HEK293 (cell line): ENCODE data around the gene TNS3.

Experiments
- CTCF ChIA-PET: fragments of 350-600 bp; formaldehyde crosslinking; extraction: SDS; loops from one replicate; lab custom pipeline; 2021; ENCODE audit warnings: antibody characterized with exemption; lab: Yijun Ruan, JAX
- POLR2A ChIA-PET: fragments of 300-600 bp; formaldehyde crosslinking; extraction: SDS; loops from one replicate; lab custom pipeline; 2020; ENCODE audit warnings: antibody characterized with exemption, inconsistent platforms; lab: Yijun Ruan, JAX
- H3K27ac ChIP-seq: fragments of 200-500 bp; sonication (Bioruptor generic); 2 replicates; pipeline ENCODE4 v1.5.1; 2014; ENCODE audit warnings: low read depth, low read length, control low read depth, inconsistent platforms; ENCODE audit errors: extremely low read depth
- H3K36me3 ChIP-seq, 2 experiments: fragments of 200-500 bp in 1 of 2; sonication (Bioruptor generic) in 1 of 2; 1 replicate in 1 of 2; 2 replicates in 1 of 2; pipeline ENCODE4 v1.5.1; 2014 to 2017; ENCODE audit warnings: inconsistent platforms in 2 of 2, low read length in 2 of 2; ENCODE audit not compliant: control insufficient read depth in 2 of 2, insufficient read depth in 1 of 2
- H3K4me1 ChIP-seq: fragments of 200-500 bp; sonication (Bioruptor generic); 2 replicates; pipeline ENCODE4 v1.5.1; 2014; ENCODE audit warnings: mild to moderate bottlenecking, low read length, inconsistent platforms; ENCODE audit not compliant: control insufficient read depth, insufficient read depth
- H3K4me3 ChIP-seq: 2 replicates; pipeline ENCODE4 v1.5.1; 2011; ENCODE audit warnings: low read depth, mild to moderate bottlenecking, control low read depth, low read length, moderate library complexity
- H3K9me3 ChIP-seq: fragments of 200-500 bp; sonication (Bioruptor generic); 2 replicates; pipeline ENCODE4 v1.5.1; 2014; ENCODE audit warnings: low read depth, low read length, inconsistent platforms; ENCODE audit not compliant: control insufficient read depth, insufficient read depth
- GLI2 ChIP-seq: fragments of 450-650 bp; formaldehyde crosslinking; IDR thresholded peaks from 2 replicates; pipeline ENCODE4; 2017; ENCODE audit warnings: missing biosample characterization, missing genetic modification characterization, low read depth, borderline replicate concordance
- HOXC10 ChIP-seq: sonication (generic); formaldehyde crosslinking; IDR thresholded peaks from 2 replicates; pipeline ENCODE4 v1.8.1; 2023; ENCODE audit warnings: mild to moderate bottlenecking, missing genetic modification reagents
- IKZF3 ChIP-seq: fragments of 450-650 bp; IDR thresholded peaks from 2 replicates; pipeline ENCODE4 v1.5.0; 2018; ENCODE audit warnings: missing biosample characterization, mild to moderate bottlenecking, missing genetic modification characterization, moderate library complexity
- KLF9 ChIP-seq: fragments of 450-650 bp; formaldehyde crosslinking; IDR thresholded peaks from 2 replicates; pipeline ENCODE4 v1.5.1; 2016; ENCODE audit warnings: missing biosample characterization, missing genetic modification characterization, low read depth
- MZF1 ChIP-seq: fragments of 450-650 bp; formaldehyde crosslinking; IDR thresholded peaks from 2 replicates; pipeline ENCODE4 v1.5.1; 2017; ENCODE audit warnings: missing biosample characterization, missing genetic modification characterization, borderline replicate concordance
- PBX3 ChIP-seq: sonication (generic); formaldehyde crosslinking; IDR thresholded peaks from 2 replicates; pipeline ENCODE4 v1.8.1; 2022; ENCODE audit warnings: mild to moderate bottlenecking, moderate library complexity, missing genetic modification reagents
- ZBTB44 ChIP-seq: fragments of 450-650 bp; IDR thresholded peaks from 2 replicates; pipeline ENCODE4 v1.5.1; 2018; ENCODE audit warnings: missing biosample characterization, mild to moderate bottlenecking, missing genetic modification characterization
- ZFHX2 ChIP-seq: fragments of 450-650 bp; formaldehyde crosslinking; conservative IDR thresholded peaks from 2 replicates; pipeline ENCODE4 v1.5.1; 2016; ENCODE audit warnings: missing biosample characterization, missing genetic modification characterization
- ZFP41 ChIP-seq: fragments of 450-650 bp; formaldehyde crosslinking; IDR thresholded peaks from 2 replicates; pipeline ENCODE4 v1.5.1; 2016; ENCODE audit warnings: missing biosample characterization, missing genetic modification characterization, borderline replicate concordance
- ZNF132 ChIP-seq: fragments of 450-650 bp; formaldehyde crosslinking; IDR thresholded peaks from 2 replicates; pipeline ENCODE4 v1.5.1; 2017; ENCODE audit warnings: missing biosample characterization, missing genetic modification characterization, borderline replicate concordance
- ZNF140 ChIP-seq: fragments of 450-650 bp; formaldehyde crosslinking; IDR thresholded peaks from 2 replicates; pipeline ENCODE4 v1.5.1; 2016; ENCODE audit warnings: missing biosample characterization, missing genetic modification characterization
- ZNF169 ChIP-seq: fragments of 450-650 bp; formaldehyde crosslinking; IDR thresholded peaks from 2 replicates; pipeline ENCODE4 v1.5.1; 2016; ENCODE audit warnings: missing biosample characterization, missing genetic modification characterization
- ZNF2 ChIP-seq: fragments of 450-650 bp; formaldehyde crosslinking; IDR thresholded peaks from 2 replicates; pipeline ENCODE4 v1.5.1; 2016; ENCODE audit warnings: missing biosample characterization, missing genetic modification characterization
- ZNF23 ChIP-seq: fragments of 450-650 bp; formaldehyde crosslinking; IDR thresholded peaks from 2 replicates; pipeline ENCODE4 v1.5.1; 2016; ENCODE audit warnings: missing biosample characterization, missing genetic modification characterization, borderline replicate concordance
- ZNF239 ChIP-seq: fragments of 450-650 bp; formaldehyde crosslinking; IDR thresholded peaks from 2 replicates; pipeline ENCODE4 v1.5.1; 2016; ENCODE audit warnings: missing biosample characterization, missing genetic modification characterization
- ZNF266 ChIP-seq: fragments of 450-650 bp; formaldehyde crosslinking; IDR thresholded peaks from 2 replicates; pipeline ENCODE4 v1.5.1; 2016; ENCODE audit warnings: missing biosample characterization, missing genetic modification characterization, low read depth
- ZNF354C ChIP-seq: fragments of 450-650 bp; formaldehyde crosslinking; IDR thresholded peaks from 2 replicates; pipeline ENCODE4 v1.5.1; 2016; ENCODE audit warnings: missing biosample characterization, missing genetic modification characterization, low read depth, borderline replicate concordance
- ZNF366 ChIP-seq: fragments of 450-650 bp; formaldehyde crosslinking; conservative IDR thresholded peaks from 2 replicates; pipeline ENCODE4 v1.5.1; 2016; ENCODE audit warnings: missing biosample characterization, missing genetic modification characterization
- ZNF416 ChIP-seq: fragments of 450-650 bp; formaldehyde crosslinking; IDR thresholded peaks from 2 replicates; pipeline ENCODE4 v1.5.1; 2016; ENCODE audit warnings: missing biosample characterization, missing genetic modification characterization
- ZNF449 ChIP-seq: fragments of 450-650 bp; formaldehyde crosslinking; IDR thresholded peaks from 2 replicates; pipeline ENCODE4 v1.5.1; 2017; ENCODE audit warnings: missing biosample characterization, mild to moderate bottlenecking, missing genetic modification characterization, moderate library complexity
- ZNF473 ChIP-seq: fragments of 450-650 bp; formaldehyde crosslinking; IDR thresholded peaks from 2 replicates; pipeline ENCODE4 v1.5.1; 2017; ENCODE audit warnings: missing biosample characterization, missing genetic modification characterization
- ZNF548 ChIP-seq: fragments of 450-650 bp; formaldehyde crosslinking; IDR thresholded peaks from 2 replicates; pipeline ENCODE4 v1.5.1; 2016; ENCODE audit warnings: missing biosample characterization, missing genetic modification characterization
- ZNF580 ChIP-seq: fragments of 450-650 bp; formaldehyde crosslinking; IDR thresholded peaks from 2 replicates; pipeline ENCODE4 v1.5.1; 2016; ENCODE audit warnings: missing biosample characterization, missing genetic modification characterization
- ZNF596 ChIP-seq: fragments of 450-650 bp; IDR thresholded peaks from 2 replicates; pipeline ENCODE4 v1.5.0; 2018; ENCODE audit warnings: missing biosample characterization, mild to moderate bottlenecking, missing genetic modification characterization, moderate library complexity
- ZNF629 ChIP-seq: fragments of 450-650 bp; formaldehyde crosslinking; IDR thresholded peaks from 2 replicates; pipeline ENCODE4 v1.5.1; 2017; ENCODE audit warnings: missing biosample characterization, missing genetic modification characterization
- ZNF658 ChIP-seq: fragments of 450-650 bp; formaldehyde crosslinking; IDR thresholded peaks from 2 replicates; pipeline ENCODE4; 2016; ENCODE audit warnings: missing biosample characterization, missing genetic modification characterization
- ZNF664 ChIP-seq: fragments of 450-650 bp; formaldehyde crosslinking; IDR thresholded peaks from 2 replicates; pipeline ENCODE4 v1.5.1; 2016; ENCODE audit warnings: missing biosample characterization, missing genetic modification characterization
- ZNF670 ChIP-seq: fragments of 450-650 bp; formaldehyde crosslinking; IDR thresholded peaks from 2 replicates; pipeline ENCODE4 v1.5.1; 2016; ENCODE audit warnings: missing biosample characterization, missing genetic modification characterization, low read depth
- ZNF785 ChIP-seq: fragments of 450-650 bp; formaldehyde crosslinking; IDR thresholded peaks from 2 replicates; pipeline ENCODE4 v1.5.1; 2016; ENCODE audit warnings: missing biosample characterization, missing genetic modification characterization
- ZNF843 ChIP-seq: fragments of 450-650 bp; formaldehyde crosslinking; IDR thresholded peaks from 2 replicates; pipeline ENCODE4 v1.5.1; 2016; ENCODE audit warnings: missing biosample characterization, missing genetic modification characterization
- ZSCAN16 ChIP-seq: fragments of 450-650 bp; formaldehyde crosslinking; IDR thresholded peaks from 2 replicates; pipeline ENCODE4 v1.5.1; 2016; ENCODE audit warnings: missing biosample characterization, missing genetic modification characterization

TNS3 gene

GRCh38 chr7:47540053-47540386 is 41.9 kb downstream of the TNS3 start (continued):
- no peak for TF ChIP-seq ZNF785 (tag by site-specific recombination)
- TF ChIP-seq IKZF3 (tag by site-specific recombination), result no peak
- TF ChIP-seq ZNF132, result no peak

GRCh38 chr7:47539398-47540052 is 42.4 kb downstream of the TNS3 start:
- Histone ChIP-seq H3K27ac (no peak overlapping the region), H3K9me3 (no peaks in the 10 kb centered on the region), H3K4me1 (no peaks in the 10 kb centered on the region), H3K4me3 (no peak overlapping the region), H3K36me3 (no peaks in the 10 kb centered on the region)
- CTCF ChIA-PET, result no interaction called here
- TF ChIP-seq ZNF449 (tag by site-specific recombination) (no peak), ZNF354C (no peak), ZNF169 (no peak), MZF1 (no peak), ZNF416 (tag by site-specific recombination) (no peak), ZNF473 (no peak), KLF9 (tag by site-specific recombination) (no peak), GLI2 (tag by site-specific recombination) (no peak), ZFHX2 (tag by site-specific recombination) (no peak), ZNF670 (tag by site-specific recombination) (no peak), ZNF266 (tag by site-specific recombination) (no peak), ZNF239 (tag by site-specific recombination) (no peak), ZFP41 (tag by site-specific recombination) (no peak), ZNF140 (tag by site-specific recombination) (no peak), HOXC10 (CRISPR knock-in tag) (no peak), ZNF658 (no peak), ZBTB44 (tag by site-specific recombination) (no peak)
- POLR2A ChIA-PET, result no interaction called here

GRCh38 chr7:47538846-47539311 is 43.0 kb downstream of the TNS3 start:
- POLR2A ChIA-PET, result no interaction called here
- Histone ChIP-seq H3K4me3 (no peak overlapping the region), H3K36me3 (no peaks in the 10 kb centered on the region), H3K27ac (no peak overlapping the region), H3K9me3 (no peaks in the 10 kb centered on the region), H3K4me1 (no peaks in the 10 kb centered on the region)
- CTCF ChIA-PET, result no interaction called here
- TF ChIP-seq ZNF23 (tag by site-specific recombination), result no peak
- TF ChIP-seq ZNF664, result no peak
- TF ChIP-seq ZNF629, result no peak
- TF ChIP-seq ZNF366 (tag by site-specific recombination), result no peak
- no peak for TF ChIP-seq ZNF2 (tag by site-specific recombination)
- no peak for TF ChIP-seq ZNF596 (tag by site-specific recombination)
- TF ChIP-seq ZNF843 (tag by site-specific recombination), result no peak
- no peak for TF ChIP-seq PBX3 (CRISPR knock-in tag)
- no peak for TF ChIP-seq ZNF548 (tag by site-specific recombination)
- TF ChIP-seq ZNF580 (tag by site-specific recombination), result no peak
- no peak for TF ChIP-seq ZSCAN16 (tag by site-specific recombination)
